Measurements from ENCODE around the gene SPAG8.

Gene SPAG8

GRCh38 chr9:35808433-35808832 lies 3.6 kb downstream of the SPAG8 start:
- DNase-seq (ENCODE audit: low read depth) = no peak

- DNase-seq (ENCODE audit: low read depth) = no peak
Measured at GRCh38 chr9:35806101-35806500, 6.0 kb downstream of the SPAG8 start.

- no peak for DNase-seq (ENCODE audit: low read depth)
Measured at GRCh38 chr9:35801328-35802128, 10.5 kb downstream of the SPAG8 start.

GRCh38 chr9:35800530-35800929 lies 11.5 kb downstream of the SPAG8 start:
- DNase-seq (ENCODE audit: low read depth) = no peak

- no peak for DNase-seq (ENCODE audit: low read depth)
Measured at GRCh38 chr9:35798658-35799374, 13.2 kb downstream of the SPAG8 start.

- DNase-seq (ENCODE audit: low read depth) = no peak
Measured at GRCh38 chr9:35797311-35798109, 14.6 kb downstream of the SPAG8 start.

GRCh38 chr9:35795695-35796094 lies 16.4 kb downstream of the SPAG8 start:
- DNase-seq (ENCODE audit: low read depth) = no peak

- no peak for DNase-seq (ENCODE audit: low read depth)
Measured at GRCh38 chr9:35793461-35793860, 18.6 kb downstream of the SPAG8 start.

- no peak for DNase-seq (ENCODE audit: low read depth)
Measured at GRCh38 chr9:35792826-35793225, 19.2 kb downstream of the SPAG8 start.

GRCh38 chr9:35792024-35792813 lies 19.8 kb downstream of the SPAG8 start:
- no peak for DNase-seq (ENCODE audit: low read depth)

- no peak for DNase-seq (ENCODE audit: low read depth)
Measured at GRCh38 chr9:35791297-35791921, 20.7 kb downstream of the SPAG8 start, which contains the start of gene NPR2. Gene NPR2, plus strand, starts transcription at chr9:35791591. Its CDS starts 818 bp downstream, at chr9:35792409.

- no peak for DNase-seq (ENCODE audit: low read depth)
Measured at GRCh38 chr9:35790385-35791296, 21.4 kb downstream of the SPAG8 start.

GRCh38 chr9:35790025-35790384 lies 22.1 kb downstream of the SPAG8 start:
- no peak for DNase-seq (ENCODE audit: low read depth)

- DNase-seq (ENCODE audit: low read depth) = no peak
Measured at GRCh38 chr9:35789541-35789940, 22.5 kb downstream of the SPAG8 start.

GRCh38 chr9:35783418-35783817 lies 28.6 kb downstream of the SPAG8 start:
- DNase-seq (ENCODE audit: low read depth) = no peak

- no peak for DNase-seq (ENCODE audit: low read depth)
Measured at GRCh38 chr9:35781066-35781465, 31.0 kb downstream of the SPAG8 start.

- no peak for DNase-seq (ENCODE audit: low read depth)
Measured at GRCh38 chr9:35778496-35778895, 33.6 kb downstream of the SPAG8 start.

- DNase-seq (ENCODE audit: low read depth) = no peak
Measured at GRCh38 chr9:35776018-35776417, 36.0 kb downstream of the SPAG8 start.

- no peak for DNase-seq (ENCODE audit: low read depth)
Measured at GRCh38 chr9:35774907-35775635, 37.0 kb downstream of the SPAG8 start.

- DNase-seq (ENCODE audit: low read depth) = no peak
Measured at GRCh38 chr9:35771943-35772342, 40.1 kb downstream of the SPAG8 start.

All from stimulated activated CD8-positive, alpha-beta memory T cell treated with anti-CD3 and anti-CD28 coated beads, Interleukin-12 subunit alpha, Interleukin-12 subunit beta, amount 100 ng/mL, for 4 hours (primary cell).